ENCODE measurements around the gene ENTR1.

Gene ENTR1

GRCh38 chr9:136443087-136443486, 32.7 kb upstream of the ENTR1 start:
- TF ChIP-seq, protein P1, sequence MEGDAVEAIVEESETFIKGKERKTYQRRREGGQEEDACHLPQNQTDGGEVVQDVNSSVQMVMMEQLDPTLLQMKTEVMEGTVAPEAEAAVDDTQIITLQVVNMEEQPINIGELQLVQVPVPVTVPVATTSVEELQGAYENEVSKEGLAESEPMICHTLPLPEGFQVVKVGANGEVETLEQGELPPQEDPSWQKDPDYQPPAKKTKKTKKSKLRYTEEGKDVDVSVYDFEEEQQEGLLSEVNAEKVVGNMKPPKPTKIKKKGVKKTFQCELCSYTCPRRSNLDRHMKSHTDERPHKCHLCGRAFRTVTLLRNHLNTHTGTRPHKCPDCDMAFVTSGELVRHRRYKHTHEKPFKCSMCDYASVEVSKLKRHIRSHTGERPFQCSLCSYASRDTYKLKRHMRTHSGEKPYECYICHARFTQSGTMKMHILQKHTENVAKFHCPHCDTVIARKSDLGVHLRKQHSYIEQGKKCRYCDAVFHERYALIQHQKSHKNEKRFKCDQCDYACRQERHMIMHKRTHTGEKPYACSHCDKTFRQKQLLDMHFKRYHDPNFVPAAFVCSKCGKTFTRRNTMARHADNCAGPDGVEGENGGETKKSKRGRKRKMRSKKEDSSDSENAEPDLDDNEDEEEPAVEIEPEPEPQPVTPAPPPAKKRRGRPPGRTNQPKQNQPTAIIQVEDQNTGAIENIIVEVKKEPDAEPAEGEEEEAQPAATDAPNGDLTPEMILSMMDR (IDR thresholded peaks at IDR 0.05; ENCODE audit: low read length, missing control alignments): no peak
- H3K4me3 ChIP-seq (replicated peaks; ENCODE audit: low read depth, low read length): no peak overlapping the region
- no peak for DNase-seq (ENCODE audit: low read depth)

GRCh38 chr9:136442265-136442664, 31.9 kb upstream of the ENTR1 start:
- TF ChIP-seq, protein P1 (IDR thresholded peaks at IDR 0.05; ENCODE audit: low read length, missing control alignments): no peak
- no peak for DNase-seq (ENCODE audit: low read depth)
- no peak overlapping the region for H3K4me3 ChIP-seq (replicated peaks; ENCODE audit: low read depth, low read length)

DNA sequence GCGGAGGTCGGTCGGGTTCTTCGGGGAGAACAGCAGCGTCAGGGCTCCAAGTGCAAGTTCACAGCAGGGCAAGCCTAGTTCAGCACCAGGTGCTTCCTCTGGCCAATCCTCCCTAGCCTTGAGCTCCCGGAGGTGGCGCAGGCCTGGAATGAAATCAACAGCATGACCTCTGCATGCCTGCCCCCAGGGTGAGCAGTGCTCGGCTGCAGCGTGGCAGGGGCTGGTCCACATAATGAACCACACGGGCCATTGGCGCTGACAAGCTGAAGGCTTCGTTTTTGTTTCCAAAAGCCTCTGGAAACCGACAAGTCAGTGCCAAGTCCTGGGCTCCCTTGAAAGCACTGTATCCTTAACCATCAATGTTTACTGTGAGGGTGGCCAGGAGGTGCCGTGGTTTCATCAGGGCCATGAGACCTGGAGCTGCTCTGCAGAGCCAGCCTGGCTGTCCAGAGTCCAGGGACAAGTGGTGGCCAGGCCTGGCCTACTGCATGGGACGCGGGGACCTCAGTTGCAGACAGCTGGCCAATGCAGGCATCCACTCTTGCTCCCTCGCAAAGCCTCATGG, 31.3 kb upstream of the ENTR1 start:
- no peak overlapping the region for H3K4me3 ChIP-seq (replicated peaks; ENCODE audit: low read depth, low read length)
- no peak for DNase-seq (ENCODE audit: low read depth)
- TF ChIP-seq, protein P1 (IDR thresholded peaks at IDR 0.05; ENCODE audit: low read length, missing control alignments): no peak

DNA sequence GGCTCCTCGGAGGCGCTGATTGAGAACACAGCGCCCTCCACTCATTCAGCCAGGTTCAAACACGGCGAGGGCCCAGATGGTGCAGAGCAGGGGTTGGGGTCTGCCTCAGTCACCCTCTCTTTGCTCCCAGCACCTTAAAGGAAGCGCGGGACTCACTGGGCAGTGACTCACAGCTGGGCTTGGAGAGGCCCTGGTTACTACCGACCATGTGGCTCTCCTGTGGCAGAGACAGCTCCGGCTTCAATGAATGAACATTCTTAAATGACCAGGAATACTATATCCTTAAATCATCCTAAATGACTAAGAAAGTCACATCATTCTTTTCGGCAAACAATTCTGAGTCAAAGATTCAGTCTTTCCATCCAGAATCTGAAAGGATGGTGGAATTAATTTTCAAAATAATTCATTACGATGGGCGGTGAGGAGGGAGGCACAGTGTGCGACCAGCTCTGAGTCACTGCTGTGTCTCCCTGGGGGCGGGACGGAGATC, 30.8 kb upstream of the ENTR1 start:
- TF ChIP-seq, protein P1 (IDR thresholded peaks at IDR 0.05; ENCODE audit: low read length, missing control alignments): no peak
- no peak overlapping the region for H3K4me3 ChIP-seq (replicated peaks; ENCODE audit: low read depth, low read length)
- DNase-seq (ENCODE audit: low read depth): no peak

- DNase-seq (ENCODE audit: low read depth): peak; percentile 70
- TF ChIP-seq, protein P1 (IDR thresholded peaks at IDR 0.05; ENCODE audit: low read length, missing control alignments): peak; percentile 26
Measured at GRCh38 chr9:136439481-136440408, 29.3 kb upstream of the ENTR1 start, which contains the start of gene INPP5E. TSS of gene INPP5E (minus strand) at chr9:136439845. CDS start at chr9:136439419, 426 bp downstream.

DNA sequence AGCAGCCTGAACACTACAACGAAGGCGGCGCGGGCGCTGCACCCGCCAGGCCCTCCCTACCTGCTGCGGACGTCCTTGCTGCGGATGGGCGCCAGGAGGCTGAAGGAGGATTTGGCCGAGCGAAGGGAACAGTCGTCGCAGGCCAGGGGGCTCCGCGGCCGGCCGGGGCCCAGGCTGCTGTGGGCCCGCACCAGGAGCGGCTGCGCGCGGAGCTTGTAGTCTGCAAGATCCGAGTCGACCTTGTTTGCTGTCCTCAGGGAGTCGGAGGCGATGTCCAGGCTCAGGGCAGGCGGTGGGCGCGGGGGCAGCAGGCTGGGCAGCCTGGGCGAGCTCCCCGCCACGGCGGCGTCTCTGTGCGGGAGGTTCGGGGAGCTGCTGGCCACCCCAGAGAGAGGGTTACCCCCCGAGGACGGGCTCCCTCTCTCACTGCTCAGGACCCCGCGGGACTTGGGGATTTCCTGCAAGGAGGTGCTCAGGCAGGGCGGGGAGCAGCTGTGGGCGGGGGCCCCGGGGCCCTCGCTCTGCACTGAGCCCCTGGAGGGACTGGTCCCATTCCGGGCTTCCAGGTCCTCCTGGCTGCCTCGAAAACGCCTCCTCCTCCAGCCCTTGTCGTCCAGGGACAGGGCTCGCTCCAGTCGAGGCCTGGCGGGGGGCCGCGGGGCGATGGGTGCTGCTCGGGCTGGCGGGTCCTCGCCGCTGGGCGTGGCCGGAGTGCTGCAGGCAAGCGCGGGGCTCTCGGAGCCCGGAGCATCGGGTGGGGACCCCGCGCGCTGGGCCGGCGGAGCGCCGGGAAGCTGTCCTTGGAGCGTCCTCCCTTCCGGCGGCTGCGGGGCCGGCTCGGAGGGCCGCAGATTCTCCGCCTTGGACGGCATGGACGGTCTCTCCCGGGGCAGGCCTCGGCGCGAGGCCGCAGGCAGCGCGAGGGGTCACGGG, 28.4 kb upstream of the ENTR1 start:
- DNase-seq (ENCODE audit: low read depth): peak; percentile 10
- peak overlapping the region; percentile 62 for H3K4me3 ChIP-seq (replicated peaks; ENCODE audit: low read depth, low read length)
- TF ChIP-seq, protein P1 (IDR thresholded peaks at IDR 0.05; ENCODE audit: low read length, missing control alignments): no peak

More at GRCh38 chr9:136439481-136440408, 29.3 kb upstream of the ENTR1 start, which contains the start of gene INPP5E:
- H3K4me3 ChIP-seq (replicated peaks; ENCODE audit: low read depth, low read length): peak within 1 kb of the TSS; percentile 62

Measured in fibroblast of pulmonary artery (primary cell).